Stimulated activated CD8-positive, alpha-beta memory T cell treated with anti-CD3 and anti-CD28 coated beads, Interleukin-12 subunit alpha, Interleukin-12 subunit beta, amount 100 ng/mL, for 24 hours (primary cell): Measurements from ENCODE around the gene MOXD1.
A peak's percentile ranks its signal among the peaks of the same experiment; 100 is the strongest.
"Not testable (repeated sequence)": the region's sequence is repeated elsewhere in the genome, so short reads cannot be mapped to it uniquely, and the experiment has no call there.

ENCODE experiments used
- DNase-seq: peaks from one replicate; pipeline ENCODE4 v3.0.0-alpha.2; 2020; ENCODE audit errors: extremely low read depth

The MOXD1 gene

DNA sequence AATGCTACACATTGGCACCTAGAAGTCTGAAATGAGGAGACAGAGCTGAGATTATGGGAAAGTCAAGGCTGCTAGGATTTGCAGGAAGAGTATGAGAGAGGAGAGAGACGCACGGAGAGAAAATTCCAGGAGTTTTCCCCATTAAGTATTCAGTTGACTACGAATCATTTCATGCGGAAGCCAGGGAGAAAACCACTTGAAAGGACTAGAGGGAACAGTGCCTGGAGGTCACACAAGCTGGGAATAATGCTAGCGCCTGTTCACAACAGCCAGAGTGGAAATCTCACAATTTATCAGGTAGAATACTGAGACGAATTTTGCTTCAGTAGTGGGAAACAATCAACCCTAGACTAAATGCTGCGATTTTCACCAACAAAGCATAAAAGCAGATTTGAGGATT, 118.6 kb downstream of the MOXD1 start:
- no peak for DNase-seq

DNA sequence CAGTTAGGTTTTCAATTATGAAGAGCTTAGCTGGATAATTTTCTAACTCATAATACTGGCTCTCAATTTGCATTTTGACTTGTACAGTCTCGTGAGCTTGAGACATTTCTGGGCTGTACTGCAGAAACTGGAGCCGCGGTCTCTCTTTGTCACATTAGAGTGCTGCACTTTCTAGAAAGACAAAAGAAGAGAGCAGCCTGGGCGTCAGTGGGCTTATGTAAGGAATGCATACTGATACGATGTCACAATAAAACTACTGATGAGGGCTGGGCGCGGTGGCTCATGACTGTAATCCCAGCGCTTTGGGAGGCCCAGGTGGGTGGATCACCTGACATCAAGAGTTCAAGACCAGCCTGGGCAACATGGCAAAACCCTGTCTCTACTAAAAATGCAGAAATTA, 120.8 kb downstream of the MOXD1 start:
- DNase-seq = no peak

DNA sequence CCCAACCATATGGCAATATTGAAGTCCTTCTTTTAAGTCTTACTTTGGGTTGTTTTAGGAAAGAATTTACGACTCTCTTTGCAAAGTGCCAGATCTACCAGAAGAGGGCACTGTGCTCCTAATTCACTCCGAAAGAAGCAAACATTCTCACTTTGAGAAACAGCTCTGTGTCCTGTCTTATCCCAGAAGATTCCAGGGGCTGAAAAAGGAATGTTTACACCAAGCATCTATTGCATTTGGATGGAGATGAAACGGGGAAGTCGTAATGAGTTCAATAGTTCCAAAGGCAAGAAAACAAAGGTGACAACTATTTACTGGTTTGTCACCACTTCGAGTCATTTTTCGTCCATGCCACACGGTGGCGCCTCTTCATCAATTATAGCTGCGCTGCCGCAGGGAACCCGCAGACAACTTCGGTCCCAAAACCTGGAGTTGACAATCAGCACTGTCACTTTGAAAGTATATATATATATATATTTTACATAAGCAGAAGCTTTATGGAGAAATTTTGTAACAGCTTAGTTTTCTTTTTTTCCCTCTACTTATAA, 121.6 kb downstream of the MOXD1 start:
- peak; percentile 45 for DNase-seq

DNA sequence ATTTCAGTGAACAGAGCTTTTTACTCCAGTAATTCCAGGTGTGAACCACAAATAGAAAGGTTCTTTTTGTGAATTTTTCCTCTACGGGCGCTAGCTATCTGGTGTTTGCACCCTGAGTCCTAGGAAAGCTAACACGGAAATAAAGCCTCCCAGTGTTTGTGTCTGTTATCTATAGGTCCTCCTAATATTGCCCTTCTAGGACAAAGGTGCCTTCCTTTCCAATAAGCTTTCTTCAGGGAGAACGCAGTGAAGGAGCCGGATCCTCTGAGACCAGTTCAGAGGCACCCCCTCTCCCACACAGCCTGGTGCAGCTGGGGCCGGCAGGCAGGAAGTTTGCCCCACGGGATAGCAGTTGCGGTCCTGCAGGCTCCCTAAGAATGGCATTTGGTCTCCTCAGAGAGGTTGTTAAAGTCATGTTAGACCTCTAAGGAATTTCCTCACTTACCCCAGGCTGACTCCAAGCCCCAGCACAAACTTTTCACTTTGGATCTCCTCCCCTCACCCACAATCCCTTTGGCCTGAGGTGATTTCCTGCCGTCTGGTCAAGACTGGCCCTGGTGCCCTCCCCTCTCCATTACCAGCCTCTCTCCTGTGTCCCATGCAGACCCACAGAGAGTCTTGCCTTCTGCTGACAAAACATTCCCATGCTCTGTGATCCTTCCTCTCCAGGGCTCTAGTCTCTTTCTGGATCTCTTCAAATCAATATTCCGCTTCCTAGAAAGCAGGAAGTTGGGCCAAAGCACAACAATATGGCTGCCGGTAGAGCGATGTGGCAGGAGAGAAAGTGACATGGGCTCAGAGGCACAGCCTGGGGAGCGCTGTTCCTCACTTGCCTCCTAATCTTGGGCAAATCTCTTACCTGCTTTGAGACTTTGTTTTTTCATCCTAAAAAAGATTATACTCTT, 126.0 kb downstream of the MOXD1 start:
- no peak for DNase-seq

DNA sequence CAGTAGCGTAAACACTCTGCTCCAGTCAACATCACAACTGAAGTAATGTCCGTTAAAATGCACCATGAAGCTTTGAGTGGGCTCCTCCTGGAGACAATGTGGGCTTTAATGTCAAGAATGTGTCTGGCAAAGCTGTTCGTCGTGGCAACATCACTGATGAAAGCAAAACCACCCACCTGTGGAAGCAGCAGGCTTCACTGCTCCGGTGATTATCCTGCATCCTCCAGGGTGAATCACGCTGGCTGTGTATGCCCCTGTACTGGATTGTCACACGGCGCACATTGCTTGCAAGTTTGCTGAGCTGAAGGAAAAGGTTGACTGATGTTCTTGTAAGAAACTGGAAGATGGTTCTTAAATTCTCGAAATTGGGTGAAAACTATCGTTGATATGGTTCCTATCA, 128.5 kb downstream of the MOXD1 start:
- no peak for DNase-seq

DNA sequence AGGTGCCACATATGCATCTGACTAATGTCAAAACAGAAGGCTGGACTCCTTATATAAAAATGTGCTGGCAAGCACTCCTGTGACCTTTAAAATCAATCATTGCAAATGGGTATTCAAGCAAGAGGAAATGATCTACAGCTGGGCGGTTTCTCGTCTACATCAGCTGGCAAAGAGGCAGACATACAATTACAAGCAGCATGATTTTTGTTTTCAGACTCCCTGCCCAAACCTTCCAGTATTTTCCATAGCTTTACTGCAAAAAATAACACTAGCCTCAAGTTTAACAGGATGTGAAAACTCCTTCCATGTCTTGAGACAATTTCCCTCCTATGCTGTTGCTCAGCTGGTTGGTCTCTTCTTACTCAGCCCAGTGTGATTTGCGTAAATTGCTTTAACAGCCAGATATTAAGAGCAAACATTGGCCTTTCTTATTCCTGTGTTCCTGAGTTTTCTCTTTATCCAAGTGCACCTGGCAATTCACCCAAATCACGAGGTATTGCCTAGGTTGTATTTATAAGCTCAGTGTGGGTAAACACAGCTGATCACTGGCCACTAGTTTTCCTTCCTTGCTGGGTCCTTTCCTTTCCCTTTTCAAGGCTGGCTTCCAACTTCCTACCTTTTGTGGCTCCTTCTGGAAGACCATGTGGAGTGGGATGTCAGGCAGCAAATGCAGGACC, 130.4 kb downstream of the MOXD1 start:
- no peak for DNase-seq

DNA sequence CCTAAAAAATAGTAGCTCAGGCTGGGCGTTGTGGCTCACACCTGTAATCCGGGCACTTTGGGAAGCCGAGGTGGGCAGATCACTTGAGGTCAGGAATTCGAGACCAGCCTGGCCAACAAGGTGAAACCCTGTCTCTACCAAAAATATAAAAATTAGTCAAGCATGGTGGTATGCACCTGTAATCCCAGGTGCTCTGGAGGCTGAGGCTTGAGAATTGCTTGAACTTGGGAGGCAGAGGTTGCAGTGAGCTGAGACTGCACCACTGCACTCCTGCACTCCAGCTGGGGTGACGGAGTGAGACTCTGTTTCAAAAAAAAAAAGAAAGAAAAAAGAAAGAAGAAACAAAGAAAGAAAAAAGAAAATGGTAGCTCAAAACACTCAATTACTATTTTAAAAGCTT, 132.6 kb downstream of the MOXD1 start:
- not testable (repeated sequence) for DNase-seq

DNA sequence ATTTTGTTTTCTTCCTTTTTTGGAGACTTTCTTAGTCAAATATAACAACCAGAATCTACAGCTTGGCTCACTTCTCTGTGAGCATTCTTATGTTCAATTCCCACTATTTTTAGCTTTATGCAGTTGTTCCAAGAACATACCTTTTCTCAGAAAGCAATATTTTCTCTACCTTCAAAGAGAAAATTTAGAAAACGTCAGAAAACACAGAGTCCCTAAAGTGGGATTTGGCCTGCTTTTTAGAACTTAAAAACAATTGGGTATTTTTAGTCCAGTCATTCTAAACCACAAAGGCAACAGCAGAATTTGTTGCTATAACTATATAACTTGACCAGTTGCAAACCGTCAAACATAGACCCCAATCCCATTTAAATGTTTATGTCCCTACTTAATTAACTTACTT, 133.1 kb downstream of the MOXD1 start:
- DNase-seq = no peak

DNA sequence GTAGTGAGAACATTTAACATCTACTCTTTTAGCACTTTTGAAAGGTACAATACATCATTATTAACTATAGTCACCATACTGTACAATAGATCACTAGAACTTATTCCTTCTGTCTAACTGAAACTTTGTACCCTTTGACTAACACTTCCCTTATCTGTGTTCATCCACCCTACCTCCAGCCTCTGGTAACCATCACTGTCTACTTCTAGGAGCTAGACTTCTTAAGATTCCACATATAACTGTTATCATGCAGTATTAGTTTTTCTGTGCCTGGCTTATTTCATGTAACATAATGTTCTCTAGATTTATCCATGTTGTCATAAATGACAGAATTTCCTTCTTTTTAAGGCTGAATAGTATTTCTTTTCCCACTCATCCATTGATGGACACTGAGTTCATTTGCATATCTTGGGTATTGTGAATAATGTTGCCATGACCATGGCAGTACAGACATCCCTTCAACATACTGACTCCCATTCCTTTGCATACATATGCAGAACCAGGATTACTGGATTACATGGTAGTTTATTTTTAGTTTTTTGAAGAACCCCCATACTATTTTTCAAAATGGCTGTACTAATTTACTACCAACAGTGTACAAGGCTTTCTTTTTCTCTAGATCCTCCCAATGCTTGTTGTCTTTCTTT, 135.7 kb downstream of the MOXD1 start:
- no peak for DNase-seq

DNA sequence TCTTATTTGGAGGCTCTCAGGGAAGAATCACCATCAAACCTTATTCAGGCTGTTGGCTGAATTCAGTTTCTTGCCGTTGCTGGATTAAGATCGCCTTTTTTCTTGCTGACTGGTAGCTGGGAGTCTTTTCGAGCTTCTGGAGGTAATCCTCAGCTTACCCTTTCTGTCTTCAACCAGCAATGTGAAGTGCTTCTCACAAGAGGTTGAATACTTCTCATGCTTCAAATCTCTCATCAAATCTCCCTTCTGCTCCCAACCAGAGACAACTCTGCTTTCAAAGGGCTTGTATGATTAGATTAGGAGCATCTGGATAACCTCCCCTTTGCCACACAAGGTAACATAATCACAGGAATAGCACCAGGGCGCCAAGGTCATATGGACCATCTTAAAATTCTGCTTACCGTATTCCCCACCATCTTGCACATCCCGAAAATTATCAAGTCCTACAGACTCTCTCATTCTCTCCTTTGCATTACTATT, 137.2 kb downstream of the MOXD1 start:
- no peak for DNase-seq

DNA sequence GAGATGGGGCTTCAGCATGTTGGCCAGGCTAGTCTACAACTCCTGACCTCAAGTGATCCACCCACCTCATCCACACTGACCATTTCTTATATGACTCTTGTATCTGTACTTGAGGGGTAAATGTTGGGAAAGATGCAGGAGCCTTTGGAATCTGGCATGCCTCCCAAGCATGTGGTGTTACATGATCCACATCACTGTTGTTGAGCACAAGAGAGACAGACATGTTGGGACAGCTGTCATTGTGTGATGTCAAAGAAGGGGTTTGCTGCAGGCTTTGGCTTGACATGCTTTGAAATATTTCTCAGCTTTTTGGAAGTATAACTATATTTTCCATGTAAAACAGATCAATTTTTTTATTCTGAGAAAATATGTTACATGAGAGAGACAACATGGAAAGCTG, 139.9 kb downstream of the MOXD1 start:
- no peak for DNase-seq

DNA sequence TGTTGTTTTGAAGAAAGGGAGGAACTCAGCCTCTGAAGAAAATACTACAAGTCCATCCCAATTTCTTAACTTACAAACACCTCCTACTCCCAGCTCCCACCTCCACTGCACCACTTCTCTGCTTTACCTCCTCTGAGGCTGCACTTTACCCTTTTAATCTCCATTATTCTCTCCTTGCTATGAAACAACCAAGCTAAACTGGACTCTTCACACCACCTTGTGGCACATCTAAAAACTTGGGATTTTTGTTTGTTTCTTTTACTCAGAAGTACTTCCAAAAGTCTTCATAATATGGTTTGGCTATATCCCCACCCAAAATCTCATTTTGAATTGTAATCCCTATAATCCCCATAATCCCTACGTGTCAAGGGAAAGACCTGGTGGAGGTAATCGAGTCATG, 142.2 kb downstream of the MOXD1 start:
- no peak for DNase-seq

DNA sequence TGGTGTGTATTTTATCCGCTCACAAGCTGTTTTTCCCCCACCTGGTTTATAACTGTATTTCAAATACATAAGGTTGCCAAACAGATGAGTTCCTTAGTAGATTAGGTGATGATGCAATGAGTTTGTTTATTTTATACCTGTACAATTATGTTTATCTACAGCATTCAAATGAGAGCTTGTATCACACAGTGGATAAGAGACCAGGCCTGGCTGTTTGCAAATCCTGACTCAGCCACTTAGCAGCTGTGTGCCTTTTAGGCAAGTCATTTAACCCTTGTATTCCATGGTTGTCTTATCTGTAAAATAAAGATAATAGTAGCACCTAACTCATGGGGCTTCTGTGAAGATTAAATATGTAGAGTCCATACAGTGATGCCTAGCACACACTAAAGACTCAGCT, 143.7 kb downstream of the MOXD1 start:
- DNase-seq = no peak

DNA sequence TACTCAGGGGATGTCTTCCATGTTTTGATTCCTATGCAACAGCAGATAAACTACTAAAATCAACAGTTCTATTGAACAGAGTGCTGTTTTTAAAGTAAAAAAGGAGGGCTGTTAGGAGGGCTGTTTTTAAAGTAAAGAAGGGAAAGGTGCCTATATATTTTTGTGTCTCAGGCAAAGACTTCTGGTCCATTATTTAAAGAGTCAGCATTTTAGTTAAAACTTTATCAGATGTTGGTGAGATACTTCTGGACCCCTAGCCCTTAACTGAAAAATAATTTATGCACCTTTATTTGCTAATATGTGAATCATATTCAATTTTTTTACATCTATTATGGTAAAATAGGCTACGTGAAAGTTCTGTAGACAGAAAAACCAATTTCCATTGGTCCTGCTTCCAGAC, 144.8 kb downstream of the MOXD1 start:
- no peak for DNase-seq

DNA sequence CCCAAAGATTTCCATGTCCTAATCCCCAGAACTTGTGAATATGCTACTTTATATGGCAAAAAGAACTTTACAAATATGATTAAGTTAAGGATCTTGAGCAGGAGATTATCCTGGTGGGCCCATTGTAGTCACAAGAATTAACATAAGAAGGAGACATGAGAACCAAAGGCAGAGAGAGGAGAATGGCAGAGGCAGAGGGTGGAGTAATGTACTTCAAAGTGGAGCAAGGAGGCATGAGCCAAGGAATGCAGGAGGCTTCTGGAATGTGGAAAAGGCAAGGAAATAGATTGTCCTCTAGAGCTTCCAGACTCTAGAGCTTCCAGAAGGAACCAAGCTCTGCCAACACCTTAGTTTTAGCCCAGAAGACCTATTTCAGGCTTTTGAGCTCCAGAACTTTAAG, 147.4 kb downstream of the MOXD1 start:
- no peak for DNase-seq

DNA sequence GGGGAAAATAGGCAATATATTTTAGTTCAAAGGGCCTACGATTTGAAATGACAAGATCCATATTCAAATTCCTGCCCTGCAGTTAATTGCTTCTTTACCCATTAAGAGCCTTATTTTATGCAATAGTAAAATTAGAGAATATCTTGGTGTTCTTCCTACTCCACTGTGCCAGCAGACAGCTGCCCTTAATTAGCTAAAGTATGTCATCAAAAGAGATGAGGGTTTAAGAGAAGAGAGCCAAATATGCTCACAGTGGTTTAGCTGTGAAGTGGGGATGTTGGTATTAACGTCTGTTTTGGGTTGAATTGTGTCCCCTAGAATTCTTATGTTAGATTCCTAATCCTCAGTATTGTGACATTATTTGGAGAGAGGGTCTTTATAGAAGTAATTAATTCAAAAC, 148.1 kb downstream of the MOXD1 start:
- no peak for DNase-seq

DNA sequence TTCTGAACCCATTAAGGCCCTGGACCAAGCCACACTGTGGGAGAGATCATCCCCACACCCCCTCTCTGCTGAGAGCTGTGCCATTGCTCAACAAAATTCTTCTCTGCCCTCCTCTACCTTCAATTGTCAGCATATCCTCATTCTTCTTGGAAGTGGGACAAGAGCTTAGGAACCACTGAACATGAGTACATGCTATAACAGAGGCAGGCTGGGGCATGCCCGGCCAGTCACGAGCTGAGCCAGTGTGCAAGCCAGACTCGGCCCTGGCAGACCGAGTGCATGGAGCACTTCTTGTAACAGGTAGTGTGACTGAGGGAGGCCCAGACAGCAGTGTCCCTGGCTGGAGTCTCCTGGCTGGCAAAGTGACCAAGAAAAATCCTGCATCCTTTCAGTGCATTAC, 149.2 kb downstream of the MOXD1 start:
- no peak for DNase-seq

DNA sequence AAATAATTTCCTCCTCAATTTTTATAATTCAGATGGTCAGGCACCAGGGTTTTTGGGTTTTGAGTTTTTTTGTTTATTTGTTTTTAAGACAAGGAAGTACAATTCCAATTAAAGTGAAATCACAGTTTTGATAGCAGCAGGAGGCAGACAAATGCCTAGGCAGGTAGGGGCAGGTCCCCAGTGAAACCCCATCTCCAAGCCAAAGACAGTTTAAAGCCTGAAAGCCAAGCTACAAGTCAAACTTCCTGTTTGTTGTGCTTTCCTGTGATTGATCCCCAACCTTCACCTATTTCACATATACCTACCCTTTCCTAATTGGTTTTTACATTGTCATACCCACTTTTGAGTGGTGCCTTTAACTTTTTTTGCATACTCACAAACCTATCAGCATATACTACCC, 149.6 kb downstream of the MOXD1 start:
- no peak for DNase-seq

DNA sequence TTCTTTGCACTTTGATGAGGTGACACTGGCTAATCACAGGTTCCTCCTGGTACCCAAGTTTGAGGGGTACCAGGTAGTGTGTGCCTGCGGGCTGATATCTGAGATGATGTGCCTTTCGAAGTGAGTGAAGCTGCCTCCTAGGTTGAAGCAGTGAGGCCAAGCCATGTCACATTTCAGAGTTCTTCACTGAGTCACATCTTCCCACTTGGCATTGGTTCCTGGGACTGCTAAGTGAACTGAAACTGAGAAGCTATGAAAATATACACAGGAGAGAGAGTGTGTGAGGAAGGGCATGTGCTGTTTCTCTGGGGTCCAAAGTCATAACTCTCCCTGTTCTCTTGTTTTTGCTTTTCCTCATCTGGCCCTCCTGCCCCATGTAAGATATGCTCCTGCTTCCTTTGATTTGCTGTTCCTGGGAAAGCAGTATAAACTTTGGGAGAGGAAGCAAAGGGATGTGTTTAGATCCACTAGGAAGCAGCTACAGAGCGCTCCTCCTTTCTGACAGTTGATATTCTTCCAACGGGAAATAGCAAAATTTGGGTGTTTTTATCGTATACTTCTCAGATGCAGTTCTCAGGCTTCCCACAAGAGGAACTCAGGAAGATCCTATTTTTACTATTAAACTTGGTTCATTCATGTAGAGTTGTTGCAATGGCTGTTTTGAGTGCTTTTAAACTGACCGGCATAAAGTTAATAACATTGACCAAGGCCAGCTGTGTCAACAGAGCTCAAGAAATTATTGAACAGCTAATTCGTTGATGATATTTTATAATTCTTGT, 153.7 kb downstream of the MOXD1 start:
- DNase-seq = no peak

DNA sequence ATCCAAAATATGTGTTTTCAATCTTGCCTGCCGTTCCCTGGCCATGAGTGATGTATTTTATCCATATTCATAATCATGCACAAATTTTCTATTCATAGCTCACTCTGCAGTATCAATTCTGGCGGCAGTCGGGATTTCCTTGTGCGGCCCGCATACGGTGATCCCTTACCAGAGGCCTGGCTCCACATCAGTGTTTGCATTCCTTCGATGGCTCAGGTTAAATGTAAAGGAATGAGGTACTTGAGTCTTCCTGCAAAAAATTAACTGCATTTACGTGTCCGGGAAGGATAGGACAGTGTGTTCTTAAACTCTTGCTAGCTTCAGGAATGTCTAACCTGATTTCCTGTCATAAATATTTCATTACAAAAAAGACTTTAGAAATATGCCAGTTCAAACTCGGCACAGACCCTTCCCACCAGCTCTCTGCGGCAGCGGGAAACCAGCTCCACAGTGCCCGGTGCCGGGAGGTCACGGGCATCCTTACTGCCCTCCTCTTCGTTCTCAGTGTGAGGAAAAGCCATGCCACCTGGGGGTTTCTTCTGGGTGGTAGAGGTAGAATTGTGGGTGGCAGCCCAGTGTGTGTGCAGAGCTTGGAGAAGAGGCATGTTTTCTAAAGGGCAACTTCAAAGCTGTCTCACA, 154.5 kb downstream of the MOXD1 start:
- no peak for DNase-seq

DNA sequence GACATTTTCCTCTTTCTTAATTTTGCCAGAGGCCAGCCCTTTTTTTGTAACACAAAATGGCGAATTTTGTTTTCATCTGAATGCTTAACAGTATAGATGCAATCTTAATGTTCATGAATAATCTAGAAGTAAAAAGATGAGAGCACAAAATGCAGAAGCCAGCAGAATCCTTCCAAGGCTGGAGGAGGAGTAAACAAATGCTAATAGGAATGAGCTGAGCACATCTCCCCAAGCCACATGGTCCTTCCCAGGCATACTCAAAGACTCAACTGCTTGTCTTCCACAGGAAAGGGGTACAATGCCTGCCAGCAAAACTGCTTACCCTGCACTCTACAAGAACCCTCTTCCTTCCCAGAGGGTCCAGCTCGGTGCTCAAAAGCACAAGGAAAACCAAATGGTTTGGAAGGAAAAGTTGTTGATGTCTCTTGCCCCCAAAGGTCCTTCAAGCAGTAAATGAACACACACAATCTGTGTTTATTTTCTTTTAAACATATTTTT, 155.1 kb downstream of the MOXD1 start:
- DNase-seq = no peak
